ENCODE results near the gene RAB6B. TPM values are rescaled to one million over a fixed set of nuclear protein-coding genes. Genes with fewer than 3 reads are reported as not detected.

Gene RAB6B
- total RNA-seq, 1 experiment from 2014 or later: 14.1 TPM

DNA sequence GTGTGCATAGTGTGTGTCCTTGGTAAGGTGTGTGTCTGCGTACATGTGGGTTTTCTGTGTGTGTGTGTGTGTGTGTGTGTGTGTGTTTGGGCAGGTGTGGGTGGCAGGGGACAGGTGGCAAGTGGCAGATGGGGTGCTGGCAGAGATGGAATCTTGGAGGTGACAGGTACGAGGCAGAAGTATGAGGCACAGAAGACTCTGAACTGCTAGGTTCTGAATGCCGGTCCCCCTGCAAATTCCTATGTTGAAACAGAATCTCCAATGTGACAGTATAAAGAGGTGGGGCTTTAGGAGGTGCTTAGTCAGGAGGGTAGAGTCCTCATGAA, 60.3 kb downstream of the RAB6B start:
- POLR2A ChIA-PET: no interaction called here
- no peak overlapping the region for H2AFZ ChIP-seq (ENCODE audit: low read depth, low read length, poor library complexity, severe bottlenecking)
- H3K79me2 ChIP-seq (ENCODE audit: insufficient read depth, low read length): no peaks in the 10 kb centered on the region
- no peaks in the 10 kb centered on the region for H3K4me1 ChIP-seq (ENCODE audit: control insufficient read depth in 1 of 2, insufficient read depth in 2 of 2, low read length in 2 of 2)
- intact Hi-C loops (cut with micrococcal nuclease): no loop called here
- no peaks in the 10 kb centered on the region for H3K9me3 ChIP-seq (ENCODE audit: control insufficient read depth in 1 of 2, insufficient read depth in 1 of 2, low read depth in 1 of 2, low read length in 2 of 2)
- H3K4me3 ChIP-seq (replicated peaks in 1 of 2; ENCODE audit: low read depth in 1 of 2, low read length in 2 of 2): no peak overlapping the region
- TF ChIP-seq, protein P1, sequence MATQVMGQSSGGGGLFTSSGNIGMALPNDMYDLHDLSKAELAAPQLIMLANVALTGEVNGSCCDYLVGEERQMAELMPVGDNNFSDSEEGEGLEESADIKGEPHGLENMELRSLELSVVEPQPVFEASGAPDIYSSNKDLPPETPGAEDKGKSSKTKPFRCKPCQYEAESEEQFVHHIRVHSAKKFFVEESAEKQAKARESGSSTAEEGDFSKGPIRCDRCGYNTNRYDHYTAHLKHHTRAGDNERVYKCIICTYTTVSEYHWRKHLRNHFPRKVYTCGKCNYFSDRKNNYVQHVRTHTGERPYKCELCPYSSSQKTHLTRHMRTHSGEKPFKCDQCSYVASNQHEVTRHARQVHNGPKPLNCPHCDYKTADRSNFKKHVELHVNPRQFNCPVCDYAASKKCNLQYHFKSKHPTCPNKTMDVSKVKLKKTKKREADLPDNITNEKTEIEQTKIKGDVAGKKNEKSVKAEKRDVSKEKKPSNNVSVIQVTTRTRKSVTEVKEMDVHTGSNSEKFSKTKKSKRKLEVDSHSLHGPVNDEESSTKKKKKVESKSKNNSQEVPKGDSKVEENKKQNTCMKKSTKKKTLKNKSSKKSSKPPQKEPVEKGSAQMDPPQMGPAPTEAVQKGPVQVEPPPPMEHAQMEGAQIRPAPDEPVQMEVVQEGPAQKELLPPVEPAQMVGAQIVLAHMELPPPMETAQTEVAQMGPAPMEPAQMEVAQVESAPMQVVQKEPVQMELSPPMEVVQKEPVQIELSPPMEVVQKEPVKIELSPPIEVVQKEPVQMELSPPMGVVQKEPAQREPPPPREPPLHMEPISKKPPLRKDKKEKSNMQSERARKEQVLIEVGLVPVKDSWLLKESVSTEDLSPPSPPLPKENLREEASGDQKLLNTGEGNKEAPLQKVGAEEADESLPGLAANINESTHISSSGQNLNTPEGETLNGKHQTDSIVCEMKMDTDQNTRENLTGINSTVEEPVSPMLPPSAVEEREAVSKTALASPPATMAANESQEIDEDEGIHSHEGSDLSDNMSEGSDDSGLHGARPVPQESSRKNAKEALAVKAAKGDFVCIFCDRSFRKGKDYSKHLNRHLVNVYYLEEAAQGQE (IDR thresholded peaks at IDR 0.05; ENCODE audit: low read depth): no peak
- no peak for TF ChIP-seq EGR1 (IDR thresholded peaks at IDR 0.05; ENCODE audit: low read depth)
- TF ChIP-seq POLR2AphosphoS5 (IDR thresholded peaks at IDR 0.05; ENCODE audit: low read depth, low read length): no peak
- no peak for TF ChIP-seq YY1 (IDR thresholded peaks at IDR 0.05; ENCODE audit: extremely low read depth, insufficient replicate concordance, low read depth, low read length)
- TF ChIP-seq FOSL1 (IDR thresholded peaks at IDR 0.05; ENCODE audit: low read depth): no peak
- no peak for TF ChIP-seq POLR2A (IDR thresholded peaks at IDR 0.05; ENCODE audit: borderline replicate concordance, extremely low read depth, insufficient read depth, insufficient read length)
- TF ChIP-seq SRF (IDR thresholded peaks at IDR 0.05; ENCODE audit: low read depth): no peak
- TF ChIP-seq, protein P2, sequence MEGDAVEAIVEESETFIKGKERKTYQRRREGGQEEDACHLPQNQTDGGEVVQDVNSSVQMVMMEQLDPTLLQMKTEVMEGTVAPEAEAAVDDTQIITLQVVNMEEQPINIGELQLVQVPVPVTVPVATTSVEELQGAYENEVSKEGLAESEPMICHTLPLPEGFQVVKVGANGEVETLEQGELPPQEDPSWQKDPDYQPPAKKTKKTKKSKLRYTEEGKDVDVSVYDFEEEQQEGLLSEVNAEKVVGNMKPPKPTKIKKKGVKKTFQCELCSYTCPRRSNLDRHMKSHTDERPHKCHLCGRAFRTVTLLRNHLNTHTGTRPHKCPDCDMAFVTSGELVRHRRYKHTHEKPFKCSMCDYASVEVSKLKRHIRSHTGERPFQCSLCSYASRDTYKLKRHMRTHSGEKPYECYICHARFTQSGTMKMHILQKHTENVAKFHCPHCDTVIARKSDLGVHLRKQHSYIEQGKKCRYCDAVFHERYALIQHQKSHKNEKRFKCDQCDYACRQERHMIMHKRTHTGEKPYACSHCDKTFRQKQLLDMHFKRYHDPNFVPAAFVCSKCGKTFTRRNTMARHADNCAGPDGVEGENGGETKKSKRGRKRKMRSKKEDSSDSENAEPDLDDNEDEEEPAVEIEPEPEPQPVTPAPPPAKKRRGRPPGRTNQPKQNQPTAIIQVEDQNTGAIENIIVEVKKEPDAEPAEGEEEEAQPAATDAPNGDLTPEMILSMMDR (IDR thresholded peaks at IDR 0.05 in 2 of 3, conservative IDR thresholded peaks at IDR 0.05 in 1 of 3; ENCODE audit: borderline replicate concordance in 1 of 3, insufficient read depth in 1 of 3, low read depth in 2 of 3, low read length in 2 of 3): no peak
- TF ChIP-seq SP1 (IDR thresholded peaks at IDR 0.05; ENCODE audit: low read depth): no peak
- TF ChIP-seq CBX3 (IDR thresholded peaks at IDR 0.05; ENCODE audit: low read depth): no peak
- TF ChIP-seq ZNF274 (IDR thresholded peaks at IDR 0.05; ENCODE audit: low read depth, low read length): no peak
- TF ChIP-seq, protein P3, sequence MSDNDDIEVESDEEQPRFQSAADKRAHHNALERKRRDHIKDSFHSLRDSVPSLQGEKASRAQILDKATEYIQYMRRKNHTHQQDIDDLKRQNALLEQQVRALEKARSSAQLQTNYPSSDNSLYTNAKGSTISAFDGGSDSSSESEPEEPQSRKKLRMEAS (IDR thresholded peaks at IDR 0.05): no peak
- no peak for TF ChIP-seq CEBPB (IDR thresholded peaks at IDR 0.05; ENCODE audit: low read depth)
- TF ChIP-seq SIN3A (IDR thresholded peaks at IDR 0.05; ENCODE audit: low read depth): no peak
- no peak for TF ChIP-seq EZH2phosphoT487 (IDR thresholded peaks at IDR 0.05; ENCODE audit: borderline replicate concordance)
- TF ChIP-seq TCF7L2 (IDR thresholded peaks at IDR 0.05; ENCODE audit: borderline replicate concordance, extremely low read depth, insufficient read depth, insufficient read length): no peak
- H3K27me3 ChIP-seq (ENCODE audit: insufficient read depth, low read length): no peaks in the 10 kb centered on the region
- H3K36me3 ChIP-seq (ENCODE audit: control insufficient read depth in 1 of 2, insufficient read depth in 2 of 2, low read length in 2 of 2): no peaks in the 10 kb centered on the region
- RAD21 ChIA-PET (ENCODE audit: low non-redundant PET in 1 of 2, low total read pairs in 2 of 2, uncharacterized antibody in 2 of 2, unreplicated experiment in 2 of 2): no interaction called here
- H3K4me2 ChIP-seq (ENCODE audit: low read length): no peak overlapping the region
- no peaks in the 10 kb centered on the region for H4K20me1 ChIP-seq (ENCODE audit: insufficient read depth)
- no peak overlapping the region for H3K27ac ChIP-seq (ENCODE audit: low read depth, low read length)
- H3K9me2 ChIP-seq (ENCODE audit: insufficient read depth): no peaks in the 10 kb centered on the region
- ATAC-seq (no peak), DNase-seq (ENCODE audit: low read depth, low spot score) (no peak)
- no peak overlapping the region for H3K9ac ChIP-seq (ENCODE audit: low read length)
- no TSS peak for BruUV-seq (replicated peaks)
- CTCF ChIA-PET: no interaction called here

All from HCT116 (cell line).